WTC11 (cell line): ENCODE data around the gene DNMT3A. TPM values are rescaled to one million over a fixed set of nuclear protein-coding genes. Genes with fewer than 3 reads are reported as not detected.

Experiments
- ATAC-seq: fragments of 200-7000 bp; cut with Tn5 transposase; 2 replicates; pipeline ENCODE4 v1.10.0; 2021; ENCODE audit warnings: mild to moderate bottlenecking, moderate library complexity
- CTCF ChIA-PET: fragments of 300-600 bp; sonication (Branson Sonifier 250); formaldehyde crosslinking; loops from one replicate; lab custom pipeline; 2021; ENCODE audit warnings: antibody characterized with exemption; lab: Charles Lee
- POLR2A ChIA-PET: fragments of 350-600 bp; sonication (Branson Sonifier 250); formaldehyde crosslinking; loops from one replicate; lab custom pipeline; 2021; ENCODE audit warnings: antibody characterized with exemption; lab: Charles Lee
- DNase-seq: peaks from one replicate; pipeline ENCODE4 v3.0.0; 2021; ENCODE audit warnings: low spot score
- H3K27ac Mint-ChIP-seq: 2 replicates; pipeline ENCODE4 v1.8.0; 2021; ENCODE audit warnings: mixed read lengths
- H3K27me3 Mint-ChIP-seq: 2 replicates; pipeline ENCODE4 v1.8.0; 2021; ENCODE audit warnings: low read depth, mild to moderate bottlenecking, moderate library complexity, mixed read lengths
- H3K36me3 Mint-ChIP-seq: 2 replicates; pipeline ENCODE4 v1.8.0; 2021; ENCODE audit warnings: mixed read lengths
- H3K4me1 Mint-ChIP-seq: 2 replicates; pipeline ENCODE4 v1.8.0; 2022; ENCODE audit warnings: mixed read lengths
- H3K4me3 Mint-ChIP-seq: 2 replicates; pipeline ENCODE4 v1.8.0; 2021; ENCODE audit warnings: mild to moderate bottlenecking, moderate library complexity, mixed read lengths
- H3K9me3 Mint-ChIP-seq: 2 replicates; pipeline ENCODE4 v1.8.0; 2021; ENCODE audit warnings: mixed read lengths
- ATF1 ChIP-seq: sonication (generic); formaldehyde crosslinking; IDR thresholded peaks from 2 replicates; pipeline ENCODE4 v1.8.1; 2023; ENCODE audit warnings: mild to moderate bottlenecking, moderate library complexity, missing genetic modification reagents
- CBFB ChIP-seq: sonication (generic); formaldehyde crosslinking; IDR thresholded peaks from 2 replicates; pipeline ENCODE4 v1.8.1; 2022; ENCODE audit warnings: mild to moderate bottlenecking, low read depth, missing genetic modification reagents
- FOXK1 ChIP-seq: sonication (generic); formaldehyde crosslinking; IDR thresholded peaks from 2 replicates; pipeline ENCODE4 v1.8.0; 2022; ENCODE audit warnings: mild to moderate bottlenecking, moderate library complexity, missing genetic modification reagents
- GRHL2 ChIP-seq: fragments of 250-450 bp; sonication (Bioruptor Pico); IDR thresholded peaks from 2 replicates; pipeline ENCODE4 v1.8.0; 2022; ENCODE audit warnings: mild to moderate bottlenecking, moderate library complexity; ENCODE audit not compliant: insufficient replicate concordance, severe bottlenecking
- GTF2I ChIP-seq: fragments of 250-450 bp; sonication (Bioruptor Pico); conservative IDR thresholded peaks from 2 replicates; pipeline ENCODE4 v1.4.0; 2021; ENCODE audit warnings: mild to moderate bottlenecking
- HMGA2 ChIP-seq: fragments of 250-450 bp; sonication (Bioruptor Pico); IDR thresholded peaks from 2 replicates; pipeline ENCODE4 v1.4.0; 2021; ENCODE audit warnings: mild to moderate bottlenecking, moderate library complexity
- JAZF1 ChIP-seq: fragments of 250-450 bp; sonication (Bioruptor Pico); IDR thresholded peaks from 2 replicates; pipeline ENCODE4 v1.9.0; 2021; ENCODE audit warnings: moderate library complexity, mild to moderate bottlenecking, inconsistent platforms
- JUN ChIP-seq: sonication (generic); formaldehyde crosslinking; IDR thresholded peaks from 2 replicates; pipeline ENCODE4 v1.8.0; 2023; ENCODE audit warnings: mild to moderate bottlenecking, missing genetic modification reagents
- NFATC4 ChIP-seq: fragments of 250-450 bp; sonication (Bioruptor Pico); IDR thresholded peaks from 2 replicates; pipeline ENCODE4 v1.9.0; 2021; ENCODE audit warnings: mild to moderate bottlenecking
- NR3C1 ChIP-seq: sonication (generic); formaldehyde crosslinking; conservative IDR thresholded peaks from 2 replicates; pipeline ENCODE4 v1.8.1; 2023; ENCODE audit warnings: low read depth, mild to moderate bottlenecking, missing genetic modification reagents
- SP1 ChIP-seq: sonication (generic); formaldehyde crosslinking; conservative IDR thresholded peaks from 2 replicates; pipeline ENCODE4 v1.8.1; 2022; ENCODE audit warnings: missing genetic modification reagents
- TEAD1 ChIP-seq: sonication (generic); formaldehyde crosslinking; IDR thresholded peaks from 2 replicates; pipeline ENCODE4 v1.8.0; 2022; ENCODE audit warnings: mild to moderate bottlenecking, missing genetic modification reagents
- ZNF396 ChIP-seq: fragments of 250-450 bp; sonication (Bioruptor Pico); IDR thresholded peaks from 2 replicates; pipeline ENCODE4 v1.8.0; 2021; ENCODE audit warnings: mild to moderate bottlenecking, moderate library complexity, borderline replicate concordance
- total RNA-seq: library from RNA; stranded (reverse); gene quantifications from 3 replicates; pipeline ENCODE4 v1.2.3, GENCODE V29; 2021
- TF ChIP-seq, protein P1 (sequence below): sonication (generic); formaldehyde crosslinking; IDR thresholded peaks from 2 replicates; pipeline ENCODE4 v1.8.1; 2022; ENCODE audit warnings: mild to moderate bottlenecking, missing genetic modification reagents, moderate library complexity, borderline replicate concordance
- TF ChIP-seq, protein P2 (sequence below): sonication (generic); formaldehyde crosslinking; IDR thresholded peaks from 2 replicates; pipeline ENCODE4 v1.8.1; 2023; ENCODE audit warnings: mild to moderate bottlenecking, missing genetic modification reagents, moderate library complexity
- TF ChIP-seq, protein P3 (sequence below): sonication (generic); formaldehyde crosslinking; conservative IDR thresholded peaks from 2 replicates; pipeline ENCODE4 v1.8.1; 2023; ENCODE audit warnings: mild to moderate bottlenecking, low read depth, missing genetic modification reagents, moderate library complexity
- TF ChIP-seq, protein P4 (sequence below): sonication (generic); formaldehyde crosslinking; IDR thresholded peaks from 2 replicates; pipeline ENCODE4 v1.8.1; 2022; ENCODE audit warnings: mild to moderate bottlenecking, moderate library complexity, missing genetic modification reagents
- TF ChIP-seq, protein P5 (sequence below): fragments of 250-450 bp; sonication (Bioruptor Pico); IDR thresholded peaks from 2 replicates; pipeline ENCODE4 v1.9.0; 2021; ENCODE audit warnings: moderate library complexity, mild to moderate bottlenecking, inconsistent platforms, borderline replicate concordance
- TF ChIP-seq, protein P6 (sequence below): fragments of 250-450 bp; sonication (Bioruptor Pico); IDR thresholded peaks from 2 replicates; pipeline ENCODE4 v1.9.0; 2021; ENCODE audit warnings: mild to moderate bottlenecking, borderline replicate concordance
- TF ChIP-seq, protein P7 (sequence below): sonication (generic); formaldehyde crosslinking; IDR thresholded peaks from 2 replicates; pipeline ENCODE4 v1.8.0; 2022; ENCODE audit warnings: mild to moderate bottlenecking, missing genetic modification reagents
- TF ChIP-seq, protein P8 (sequence below): fragments of 250-450 bp; sonication (Bioruptor Pico); IDR thresholded peaks from 2 replicates; pipeline ENCODE4 v1.9.0; 2021; ENCODE audit warnings: mild to moderate bottlenecking

Gene DNMT3A
- total RNA-seq, 1 experiment from 2014 or later, result 154 TPM

DNA sequence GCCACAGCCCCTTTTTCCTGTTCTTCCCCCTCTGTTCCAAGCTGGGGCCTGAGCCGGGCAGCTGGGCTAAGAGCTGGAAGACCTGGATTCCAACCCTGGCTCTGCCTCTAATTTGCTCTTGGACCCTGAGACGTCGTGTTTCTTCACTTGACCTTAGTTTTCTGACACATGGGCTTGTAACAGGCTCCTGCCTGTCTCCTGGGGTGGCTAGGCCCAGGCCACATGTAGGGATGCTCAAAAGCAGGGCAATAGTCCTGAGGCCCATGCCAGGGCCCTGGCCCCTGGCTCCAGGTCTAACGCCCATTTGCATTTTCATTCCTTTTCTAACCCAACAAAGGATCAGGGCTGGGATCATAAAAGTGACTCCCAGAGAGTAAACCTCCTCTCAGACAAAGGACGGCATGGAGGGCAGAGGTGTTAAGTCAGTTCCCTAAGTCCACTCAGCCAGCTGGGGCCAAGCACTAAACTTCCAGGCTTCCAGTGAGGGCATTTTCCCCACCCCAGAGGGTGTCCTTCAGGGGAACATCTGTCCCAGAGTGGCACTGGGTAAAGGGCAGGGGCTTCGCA lies 16.6 kb upstream of the DNMT3A start (continued):
- TF ChIP-seq, protein P1, sequence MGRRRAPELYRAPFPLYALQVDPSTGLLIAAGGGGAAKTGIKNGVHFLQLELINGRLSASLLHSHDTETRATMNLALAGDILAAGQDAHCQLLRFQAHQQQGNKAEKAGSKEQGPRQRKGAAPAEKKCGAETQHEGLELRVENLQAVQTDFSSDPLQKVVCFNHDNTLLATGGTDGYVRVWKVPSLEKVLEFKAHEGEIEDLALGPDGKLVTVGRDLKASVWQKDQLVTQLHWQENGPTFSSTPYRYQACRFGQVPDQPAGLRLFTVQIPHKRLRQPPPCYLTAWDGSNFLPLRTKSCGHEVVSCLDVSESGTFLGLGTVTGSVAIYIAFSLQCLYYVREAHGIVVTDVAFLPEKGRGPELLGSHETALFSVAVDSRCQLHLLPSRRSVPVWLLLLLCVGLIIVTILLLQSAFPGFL (CRISPR knock-in tag), result no peak
- TF ChIP-seq ZNF396 (CRISPR knock-in tag) (no peak), GRHL2 (CRISPR knock-in tag) (no peak), FOXK1 (CRISPR knock-in tag) (no peak), ATF1 (no peak), JUN (no peak), NFATC4 (CRISPR knock-in tag) (no peak), GTF2I (no peak)
- TF ChIP-seq, protein P2, sequence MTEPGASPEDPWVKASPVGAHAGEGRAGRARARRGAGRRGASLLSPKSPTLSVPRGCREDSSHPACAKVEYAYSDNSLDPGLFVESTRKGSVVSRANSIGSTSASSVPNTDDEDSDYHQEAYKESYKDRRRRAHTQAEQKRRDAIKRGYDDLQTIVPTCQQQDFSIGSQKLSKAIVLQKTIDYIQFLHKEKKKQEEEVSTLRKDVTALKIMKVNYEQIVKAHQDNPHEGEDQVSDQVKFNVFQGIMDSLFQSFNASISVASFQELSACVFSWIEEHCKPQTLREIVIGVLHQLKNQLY (CRISPR knock-in tag), result no peak
- TF ChIP-seq, protein P3, sequence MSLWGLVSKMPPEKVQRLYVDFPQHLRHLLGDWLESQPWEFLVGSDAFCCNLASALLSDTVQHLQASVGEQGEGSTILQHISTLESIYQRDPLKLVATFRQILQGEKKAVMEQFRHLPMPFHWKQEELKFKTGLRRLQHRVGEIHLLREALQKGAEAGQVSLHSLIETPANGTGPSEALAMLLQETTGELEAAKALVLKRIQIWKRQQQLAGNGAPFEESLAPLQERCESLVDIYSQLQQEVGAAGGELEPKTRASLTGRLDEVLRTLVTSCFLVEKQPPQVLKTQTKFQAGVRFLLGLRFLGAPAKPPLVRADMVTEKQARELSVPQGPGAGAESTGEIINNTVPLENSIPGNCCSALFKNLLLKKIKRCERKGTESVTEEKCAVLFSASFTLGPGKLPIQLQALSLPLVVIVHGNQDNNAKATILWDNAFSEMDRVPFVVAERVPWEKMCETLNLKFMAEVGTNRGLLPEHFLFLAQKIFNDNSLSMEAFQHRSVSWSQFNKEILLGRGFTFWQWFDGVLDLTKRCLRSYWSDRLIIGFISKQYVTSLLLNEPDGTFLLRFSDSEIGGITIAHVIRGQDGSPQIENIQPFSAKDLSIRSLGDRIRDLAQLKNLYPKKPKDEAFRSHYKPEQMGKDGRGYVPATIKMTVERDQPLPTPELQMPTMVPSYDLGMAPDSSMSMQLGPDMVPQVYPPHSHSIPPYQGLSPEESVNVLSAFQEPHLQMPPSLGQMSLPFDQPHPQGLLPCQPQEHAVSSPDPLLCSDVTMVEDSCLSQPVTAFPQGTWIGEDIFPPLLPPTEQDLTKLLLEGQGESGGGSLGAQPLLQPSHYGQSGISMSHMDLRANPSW, result no peak
- TF ChIP-seq, protein P4, sequence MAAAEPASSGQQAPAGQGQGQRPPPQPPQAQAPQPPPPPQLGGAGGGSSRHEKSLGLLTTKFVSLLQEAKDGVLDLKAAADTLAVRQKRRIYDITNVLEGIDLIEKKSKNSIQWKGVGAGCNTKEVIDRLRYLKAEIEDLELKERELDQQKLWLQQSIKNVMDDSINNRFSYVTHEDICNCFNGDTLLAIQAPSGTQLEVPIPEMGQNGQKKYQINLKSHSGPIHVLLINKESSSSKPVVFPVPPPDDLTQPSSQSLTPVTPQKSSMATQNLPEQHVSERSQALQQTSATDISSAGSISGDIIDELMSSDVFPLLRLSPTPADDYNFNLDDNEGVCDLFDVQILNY (CRISPR knock-in tag), result no peak
- TF ChIP-seq, protein P5, sequence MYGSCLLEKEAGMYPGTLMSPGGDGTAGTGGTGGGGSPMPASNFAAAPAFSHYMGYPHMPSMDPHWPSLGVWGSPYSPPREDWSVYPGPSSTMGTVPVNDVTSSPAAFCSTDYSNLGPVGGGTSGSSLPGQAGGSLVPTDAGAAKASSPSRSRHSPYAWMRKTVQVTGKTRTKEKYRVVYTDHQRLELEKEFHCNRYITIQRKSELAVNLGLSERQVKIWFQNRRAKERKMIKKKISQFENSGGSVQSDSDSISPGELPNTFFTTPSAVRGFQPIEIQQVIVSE (CRISPR knock-in tag), result no peak

DNA sequence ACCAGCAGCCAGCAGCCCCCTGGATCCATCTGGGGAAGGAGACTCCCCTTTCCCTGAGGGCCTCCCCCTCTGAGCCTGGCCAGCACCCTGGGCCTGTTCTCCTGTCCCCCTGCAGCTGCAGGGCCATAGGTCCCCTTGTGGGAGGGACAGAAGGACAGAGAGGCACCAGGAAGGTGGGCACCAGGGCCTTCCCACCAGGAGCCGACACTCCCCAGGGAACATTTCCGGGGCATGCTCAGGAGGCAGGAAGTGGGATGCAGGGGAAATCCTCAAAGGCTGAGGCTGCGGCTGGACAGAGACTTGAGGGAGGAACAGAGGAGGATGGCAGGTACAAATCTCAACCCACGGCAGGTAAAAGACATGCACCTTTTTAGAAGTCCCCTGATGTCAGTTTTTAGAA lies 14.4 kb upstream of the DNMT3A start:
- H3K9me3 Mint-ChIP-seq, result 0 out of 2 replicates have a peak, but pooled peaks cover 7% of the 10 kb centered on the region
- no peaks in the 10 kb centered on the region for H3K36me3 Mint-ChIP-seq
- CTCF ChIA-PET, result no interaction called here
- no peak overlapping the region for H3K4me3 Mint-ChIP-seq
- DNase-seq (no peak), ATAC-seq (no peak)
- TF ChIP-seq CBFB, result no peak
- no peak for TF ChIP-seq SP1
- TF ChIP-seq, protein P6, sequence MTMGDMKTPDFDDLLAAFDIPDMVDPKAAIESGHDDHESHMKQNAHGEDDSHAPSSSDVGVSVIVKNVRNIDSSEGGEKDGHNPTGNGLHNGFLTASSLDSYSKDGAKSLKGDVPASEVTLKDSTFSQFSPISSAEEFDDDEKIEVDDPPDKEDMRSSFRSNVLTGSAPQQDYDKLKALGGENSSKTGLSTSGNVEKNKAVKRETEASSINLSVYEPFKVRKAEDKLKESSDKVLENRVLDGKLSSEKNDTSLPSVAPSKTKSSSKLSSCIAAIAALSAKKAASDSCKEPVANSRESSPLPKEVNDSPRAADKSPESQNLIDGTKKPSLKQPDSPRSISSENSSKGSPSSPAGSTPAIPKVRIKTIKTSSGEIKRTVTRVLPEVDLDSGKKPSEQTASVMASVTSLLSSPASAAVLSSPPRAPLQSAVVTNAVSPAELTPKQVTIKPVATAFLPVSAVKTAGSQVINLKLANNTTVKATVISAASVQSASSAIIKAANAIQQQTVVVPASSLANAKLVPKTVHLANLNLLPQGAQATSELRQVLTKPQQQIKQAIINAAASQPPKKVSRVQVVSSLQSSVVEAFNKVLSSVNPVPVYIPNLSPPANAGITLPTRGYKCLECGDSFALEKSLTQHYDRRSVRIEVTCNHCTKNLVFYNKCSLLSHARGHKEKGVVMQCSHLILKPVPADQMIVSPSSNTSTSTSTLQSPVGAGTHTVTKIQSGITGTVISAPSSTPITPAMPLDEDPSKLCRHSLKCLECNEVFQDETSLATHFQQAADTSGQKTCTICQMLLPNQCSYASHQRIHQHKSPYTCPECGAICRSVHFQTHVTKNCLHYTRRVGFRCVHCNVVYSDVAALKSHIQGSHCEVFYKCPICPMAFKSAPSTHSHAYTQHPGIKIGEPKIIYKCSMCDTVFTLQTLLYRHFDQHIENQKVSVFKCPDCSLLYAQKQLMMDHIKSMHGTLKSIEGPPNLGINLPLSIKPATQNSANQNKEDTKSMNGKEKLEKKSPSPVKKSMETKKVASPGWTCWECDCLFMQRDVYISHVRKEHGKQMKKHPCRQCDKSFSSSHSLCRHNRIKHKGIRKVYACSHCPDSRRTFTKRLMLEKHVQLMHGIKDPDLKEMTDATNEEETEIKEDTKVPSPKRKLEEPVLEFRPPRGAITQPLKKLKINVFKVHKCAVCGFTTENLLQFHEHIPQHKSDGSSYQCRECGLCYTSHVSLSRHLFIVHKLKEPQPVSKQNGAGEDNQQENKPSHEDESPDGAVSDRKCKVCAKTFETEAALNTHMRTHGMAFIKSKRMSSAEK (CRISPR knock-in tag), result no peak
- TF ChIP-seq, protein P7, sequence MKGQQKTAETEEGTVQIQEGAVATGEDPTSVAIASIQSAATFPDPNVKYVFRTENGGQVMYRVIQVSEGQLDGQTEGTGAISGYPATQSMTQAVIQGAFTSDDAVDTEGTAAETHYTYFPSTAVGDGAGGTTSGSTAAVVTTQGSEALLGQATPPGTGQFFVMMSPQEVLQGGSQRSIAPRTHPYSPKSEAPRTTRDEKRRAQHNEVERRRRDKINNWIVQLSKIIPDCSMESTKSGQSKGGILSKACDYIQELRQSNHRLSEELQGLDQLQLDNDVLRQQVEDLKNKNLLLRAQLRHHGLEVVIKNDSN (CRISPR knock-in tag), result no peak
- TF ChIP-seq NR3C1, result no peak
- TF ChIP-seq JAZF1 (CRISPR knock-in tag), result no peak
- TF ChIP-seq, protein P8, sequence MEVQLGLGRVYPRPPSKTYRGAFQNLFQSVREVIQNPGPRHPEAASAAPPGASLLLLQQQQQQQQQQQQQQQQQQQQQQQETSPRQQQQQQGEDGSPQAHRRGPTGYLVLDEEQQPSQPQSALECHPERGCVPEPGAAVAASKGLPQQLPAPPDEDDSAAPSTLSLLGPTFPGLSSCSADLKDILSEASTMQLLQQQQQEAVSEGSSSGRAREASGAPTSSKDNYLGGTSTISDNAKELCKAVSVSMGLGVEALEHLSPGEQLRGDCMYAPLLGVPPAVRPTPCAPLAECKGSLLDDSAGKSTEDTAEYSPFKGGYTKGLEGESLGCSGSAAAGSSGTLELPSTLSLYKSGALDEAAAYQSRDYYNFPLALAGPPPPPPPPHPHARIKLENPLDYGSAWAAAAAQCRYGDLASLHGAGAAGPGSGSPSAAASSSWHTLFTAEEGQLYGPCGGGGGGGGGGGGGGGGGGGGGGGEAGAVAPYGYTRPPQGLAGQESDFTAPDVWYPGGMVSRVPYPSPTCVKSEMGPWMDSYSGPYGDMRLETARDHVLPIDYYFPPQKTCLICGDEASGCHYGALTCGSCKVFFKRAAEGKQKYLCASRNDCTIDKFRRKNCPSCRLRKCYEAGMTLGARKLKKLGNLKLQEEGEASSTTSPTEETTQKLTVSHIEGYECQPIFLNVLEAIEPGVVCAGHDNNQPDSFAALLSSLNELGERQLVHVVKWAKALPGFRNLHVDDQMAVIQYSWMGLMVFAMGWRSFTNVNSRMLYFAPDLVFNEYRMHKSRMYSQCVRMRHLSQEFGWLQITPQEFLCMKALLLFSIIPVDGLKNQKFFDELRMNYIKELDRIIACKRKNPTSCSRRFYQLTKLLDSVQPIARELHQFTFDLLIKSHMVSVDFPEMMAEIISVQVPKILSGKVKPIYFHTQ (CRISPR knock-in tag), result no peak
- TF ChIP-seq TEAD1 (CRISPR knock-in tag), result no peak
- no peak for TF ChIP-seq HMGA2 (CRISPR knock-in tag)
- POLR2A ChIA-PET, result no interaction called here
- peaks cover 46% of the 10 kb centered on the region for H3K27me3 Mint-ChIP-seq
- no peaks in the 10 kb centered on the region for H3K4me1 Mint-ChIP-seq
- H3K27ac Mint-ChIP-seq, result no peak overlapping the region
